22Rv1 (cell line): ENCODE data around the gene FAM170B.

ENCODE experiments used
- H3K27ac ChIP-seq: fragments of 450-650 bp; 2 replicates; pipeline ENCODE4 v1.5.1; 2017
- CTCF ChIP-seq: fragments of 450-650 bp; IDR thresholded peaks from 2 replicates; pipeline ENCODE4 v1.5.1; 2017; ENCODE audit warnings: mild to moderate bottlenecking
- ZFX ChIP-seq: fragments of 450-650 bp; IDR thresholded peaks from 2 replicates; pipeline ENCODE4 v1.6.1; 2017; ENCODE audit warnings: antibody characterized with exemption, borderline replicate concordance

FAM170B gene

GRCh38 chr10:49151025-49151445, 17.2 kb upstream of the FAM170B start:
- H3K27ac ChIP-seq: no peak overlapping the region
- no peak for TF ChIP-seq CTCF
- TF ChIP-seq ZFX: no peak

- no peak overlapping the region for H3K27ac ChIP-seq
- TF ChIP-seq ZFX: no peak
Measured at GRCh38 chr10:49150426-49150825, 16.6 kb upstream of the FAM170B start.

GRCh38 chr10:49149881-49150280, 16.1 kb upstream of the FAM170B start:
- H3K27ac ChIP-seq: no peak overlapping the region
- TF ChIP-seq ZFX (no peak), CTCF (no peak)

GRCh38 chr10:49144058-49144720, 10.4 kb upstream of the FAM170B start:
- no peak for TF ChIP-seq CTCF
- no peak for TF ChIP-seq ZFX
- H3K27ac ChIP-seq: no peak overlapping the region

- TF ChIP-seq ZFX (no peak), CTCF (no peak)
- no peak overlapping the region for H3K27ac ChIP-seq
Measured at GRCh38 chr10:49143249-49143648, 9.4 kb upstream of the FAM170B start.

- no peak for TF ChIP-seq CTCF
- no peak for TF ChIP-seq ZFX
- no peak overlapping the region for H3K27ac ChIP-seq
Measured at GRCh38 chr10:49141541-49142332, 7.9 kb upstream of the FAM170B start.

- H3K27ac ChIP-seq: no peak overlapping the region
- TF ChIP-seq ZFX: no peak
- TF ChIP-seq CTCF: no peak
Measured at GRCh38 chr10:49140304-49141177, 6.7 kb upstream of the FAM170B start.
